Activated CD4-positive, alpha-beta T cell treated with anti-CD3 and anti-CD28 coated beads, Interleukin-2, Interleukin-6, amounts not matched to agents 100 ng/mL and 50 ng/mL, durations not matched to agents 16 hours and 8 hours (primary cell): ENCODE results near the gene SNAP47.

ENCODE experiments used
- DNase-seq: peaks from one replicate; pipeline ENCODE4 v3.0.0-alpha.2; 2020

SNAP47 gene

GRCh38 chr1:227786673-227787512, 51.7 kb downstream of the SNAP47 start:
- no peak for DNase-seq

GRCh38 chr1:227787513-227788270, 52.5 kb downstream of the SNAP47 start:
- peak; percentile 96 for DNase-seq

GRCh38 chr1:227788271-227789083, 53.2 kb downstream of the SNAP47 start:
- peak; percentile 73 for DNase-seq

GRCh38 chr1:227789084-227790033, 54.1 kb downstream of the SNAP47 start:
- no peak for DNase-seq

GRCh38 chr1:227790034-227790400, 54.8 kb downstream of the SNAP47 start:
- DNase-seq = no peak

- no peak for DNase-seq
Measured at GRCh38 chr1:227790868-227791267, 55.6 kb downstream of the SNAP47 start.

- DNase-seq = no peak
Measured at GRCh38 chr1:227791425-227792143, 56.3 kb downstream of the SNAP47 start.

GRCh38 chr1:227792216-227793078, 57.2 kb downstream of the SNAP47 start:
- DNase-seq = no peak

GRCh38 chr1:227793079-227793947, 58.1 kb downstream of the SNAP47 start:
- DNase-seq = no peak

- no peak for DNase-seq
Measured at GRCh38 chr1:227793948-227794816, 58.9 kb downstream of the SNAP47 start.

GRCh38 chr1:227794817-227795192, 59.6 kb downstream of the SNAP47 start:
- DNase-seq = no peak

- DNase-seq = no peak
Measured at GRCh38 chr1:227795732-227796131, 60.5 kb downstream of the SNAP47 start.

GRCh38 chr1:227796359-227796915, 61.2 kb downstream of the SNAP47 start:
- DNase-seq = no peak

GRCh38 chr1:227797144-227797543, 61.9 kb downstream of the SNAP47 start:
- DNase-seq = no peak

GRCh38 chr1:227797625-227798024, 62.4 kb downstream of the SNAP47 start:
- no peak for DNase-seq

GRCh38 chr1:227798078-227798802, 63.0 kb downstream of the SNAP47 start:
- DNase-seq = no peak

GRCh38 chr1:227799756-227800155, 64.5 kb downstream of the SNAP47 start:
- DNase-seq = no peak
